Mesenchymal stem cell (in vitro differentiated cells and primary cell): ENCODE results near the gene CEP350.

ENCODE experiments used
- DNase-seq: peaks from one replicate; pipeline ENCODE4 v3.0.0-alpha.2; 2013
- H2AFZ ChIP-seq: one replicate; pipeline ENCODE4 v1.6.1; 2013; ENCODE audit warnings: low read depth, mild to moderate bottlenecking, control low read depth, inconsistent platforms, low read length, moderate library complexity
- H2AK5ac ChIP-seq: 2 replicates; pipeline ENCODE4 v1.6.1; 2013; ENCODE audit warnings: low read length, moderate library complexity, mild to moderate bottlenecking, inconsistent platforms; ENCODE audit not compliant: severe bottlenecking
- H2BK120ac ChIP-seq: one replicate; pipeline ENCODE4 v1.6.1; 2013; ENCODE audit warnings: low read depth, mild to moderate bottlenecking, inconsistent platforms, low read length, moderate library complexity
- H2BK12ac ChIP-seq, 2 experiments: one replicate each; pipeline ENCODE4 v1.6.1; 2013; ENCODE audit warnings: inconsistent platforms in 2 of 2, low read length in 2 of 2, mild to moderate bottlenecking in 2 of 2, moderate library complexity in 2 of 2, control low read depth in 1 of 2
- H2BK15ac ChIP-seq: one replicate; pipeline ENCODE4 v1.6.1; 2013; ENCODE audit warnings: mild to moderate bottlenecking, low read depth, inconsistent platforms; ENCODE audit not compliant: poor library complexity, severe bottlenecking
- H2BK5ac ChIP-seq: 2 replicates; pipeline ENCODE4 v1.6.1; 2013; ENCODE audit warnings: low read depth, mild to moderate bottlenecking, low read length, control low read depth, inconsistent platforms; ENCODE audit not compliant: poor library complexity, severe bottlenecking
- H3K14ac ChIP-seq, 2 experiments: one replicate each; pipeline ENCODE4 v1.6.1; 2013; ENCODE audit warnings: inconsistent platforms in 2 of 2, low read length in 2 of 2, control low read depth in 1 of 2, mild to moderate bottlenecking in 1 of 2, moderate library complexity in 1 of 2
- H3K18ac ChIP-seq, 2 experiments: one replicate each; pipeline ENCODE4 v1.6.1; 2013; ENCODE audit warnings: inconsistent platforms in 2 of 2, low read length in 2 of 2, control low read depth in 1 of 2, low read depth in 1 of 2, mild to moderate bottlenecking in 1 of 2
- H3K23ac ChIP-seq, 2 experiments: one replicate each; pipeline ENCODE4 v1.6.1; 2013; ENCODE audit warnings: inconsistent platforms in 2 of 2, low read length in 2 of 2, mild to moderate bottlenecking in 2 of 2, moderate library complexity in 2 of 2, control low read depth in 1 of 2
- H3K27ac ChIP-seq: 2 replicates; pipeline ENCODE4 v1.5.1; 2013; ENCODE audit warnings: mild to moderate bottlenecking, moderate library complexity, low read length, control low read depth, inconsistent platforms; ENCODE audit not compliant: poor library complexity, severe bottlenecking
- H3K27me3 ChIP-seq, 2 experiments: 2 replicates each; pipeline versions ENCODE4 v1.6.1 to v1.7.0; 2013; ENCODE audit warnings: low read length in 2 of 2, mild to moderate bottlenecking in 2 of 2, moderate library complexity in 2 of 2, control low read depth in 1 of 2, inconsistent platforms in 1 of 2; ENCODE audit not compliant: control insufficient read depth in 1 of 2, insufficient read depth in 1 of 2
- H3K36me3 ChIP-seq, 2 experiments: 2 replicates each; pipeline versions ENCODE4 v1.6.1 to v1.7.0; 2013; ENCODE audit warnings: low read length in 2 of 2, control low read depth in 1 of 2, inconsistent platforms in 1 of 2, low read depth in 1 of 2, mild to moderate bottlenecking in 1 of 2; ENCODE audit not compliant: insufficient read depth in 2 of 2, control insufficient read depth in 1 of 2
- H3K4ac ChIP-seq, 2 experiments: one replicate each; pipeline ENCODE4 v1.6.1; 2013; ENCODE audit warnings: inconsistent platforms in 2 of 2, low read length in 2 of 2, mild to moderate bottlenecking in 2 of 2, moderate library complexity in 2 of 2, control low read depth in 1 of 2, low read depth in 1 of 2
- H3K4me1 ChIP-seq: 2 replicates; pipeline ENCODE4 v1.6.1; 2013; ENCODE audit warnings: low read depth, low read length, control low read depth; ENCODE audit not compliant: control insufficient read depth, insufficient read depth
- H3K4me2 ChIP-seq: 2 replicates; pipeline ENCODE4 v1.6.1; 2013; ENCODE audit warnings: low read length, mild to moderate bottlenecking, inconsistent platforms; ENCODE audit not compliant: poor library complexity, severe bottlenecking
- H3K4me3 ChIP-seq, 2 experiments: 2 replicates each; pipeline versions ENCODE4 v1.5.1 to v1.7.0; 2013; ENCODE audit warnings: low read length in 2 of 2, mild to moderate bottlenecking in 2 of 2, control low read depth in 1 of 2, low read depth in 1 of 2; ENCODE audit not compliant: insufficient read depth in 1 of 2
- H3K79me1 ChIP-seq: replicated peaks from 2 replicates; pipeline ENCODE4 v1.6.1; 2013; ENCODE audit warnings: mild to moderate bottlenecking, control low read depth, low read length, inconsistent platforms; ENCODE audit not compliant: poor library complexity, severe bottlenecking
- H3K9ac ChIP-seq: 2 replicates; pipeline ENCODE4 v1.7.0; 2013; ENCODE audit warnings: mild to moderate bottlenecking, low read length, moderate library complexity
- H3K9me3 ChIP-seq: 2 replicates; pipeline ENCODE4 v1.7.0; 2013; ENCODE audit warnings: mild to moderate bottlenecking, low read length; ENCODE audit not compliant: control insufficient read depth
- H4K8ac ChIP-seq: one replicate; pipeline ENCODE4 v1.6.1; 2013; ENCODE audit warnings: inconsistent platforms, mild to moderate bottlenecking, low read length, moderate library complexity
- H4K91ac ChIP-seq: one replicate; pipeline ENCODE4 v1.6.1; 2013; ENCODE audit warnings: mild to moderate bottlenecking, low read length, inconsistent platforms
- WGBS: methylation state at CpG from one replicate; pipeline ENCODE4 v1.1.7; 2013; ENCODE audit warnings: mixed read lengths; 5-methylcytosine and 5-hydroxymethylcytosine counted together

CEP350 gene

DNA sequence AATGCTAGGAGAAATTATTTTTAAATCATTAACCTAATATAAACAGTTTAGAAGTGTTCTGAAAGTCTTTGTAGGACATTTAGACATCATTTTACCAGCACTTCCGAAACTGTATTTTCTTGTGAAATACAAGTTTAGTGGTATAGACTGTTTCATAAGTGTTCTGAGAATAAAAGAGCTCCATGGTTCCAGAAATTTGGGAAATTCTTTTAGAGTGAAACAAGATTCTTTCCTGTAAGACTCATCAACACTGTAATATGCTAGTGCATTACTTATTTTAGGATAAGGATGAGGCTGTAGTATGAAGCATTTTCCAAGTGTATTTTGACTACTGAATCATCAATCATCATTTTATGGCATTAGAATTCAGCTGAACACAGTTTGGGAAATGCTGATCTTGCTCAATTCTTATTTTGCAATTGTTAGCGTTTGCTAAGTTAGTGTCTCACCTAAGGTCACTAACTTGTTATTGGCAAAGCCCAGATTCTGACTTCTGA is 73.4 kb downstream of the CEP350 start:
- Histone ChIP-seq H2BK12ac (no peak overlapping the region), H4K8ac (no peak overlapping the region), H3K4ac (no peak overlapping the region), H2AFZ (no peak overlapping the region), H3K27me3 (no peaks in the 10 kb centered on the region), H3K18ac (no peak overlapping the region), H3K36me3 (peaks cover 3 to 52% of the 10 kb centered on the region in 2 experiments), H2AK5ac (no peak overlapping the region), H3K23ac (no peak overlapping the region), H3K4me2 (no peak overlapping the region), H3K9me3 (no peaks in the 10 kb centered on the region), H2BK120ac (no peak overlapping the region), H2BK5ac (no peak overlapping the region), H3K79me1 (peaks cover 4% of the 10 kb centered on the region), H3K14ac (no peak overlapping the region), H4K91ac (no peak overlapping the region), H3K4me3 (no peak overlapping the region), H2BK15ac (no peak overlapping the region), H3K4me1 (peaks cover 3% of the 10 kb centered on the region), H3K27ac (no peak overlapping the region), H3K9ac (peak overlapping the region; percentile 64)
- DNase-seq, result peak; percentile 40
- 67% methylated on average over 1 of the region's 2 CpGs for WGBS

DNA sequence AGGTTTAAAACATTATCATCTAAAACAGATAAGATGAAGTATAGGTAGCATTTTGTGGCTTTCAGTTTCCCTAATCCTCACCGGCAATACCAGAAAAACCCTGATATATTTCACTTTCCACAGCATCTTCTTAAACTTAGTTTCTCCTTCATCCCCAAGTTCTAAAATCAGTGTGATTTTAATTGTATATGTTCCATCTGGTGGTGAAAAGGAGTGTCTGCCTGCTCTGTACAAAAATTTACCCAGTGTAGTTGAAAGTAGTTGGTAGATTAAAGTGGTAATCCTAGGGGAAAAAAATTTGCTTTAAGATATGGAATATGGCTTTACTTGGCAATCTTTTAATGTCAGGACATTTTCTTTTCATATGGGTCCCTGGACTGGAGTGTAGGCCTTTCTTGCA is 74.3 kb downstream of the CEP350 start:
- no peak overlapping the region for H3K14ac ChIP-seq
- H2AK5ac ChIP-seq, result no peak overlapping the region
- H3K4me3 ChIP-seq, result no peak overlapping the region
- H3K36me3 ChIP-seq, result peaks cover 3 to 48% of the 10 kb centered on the region in 2 experiments
- H2BK15ac ChIP-seq, result no peak overlapping the region
- WGBS, result no CpG with 5 or more reads among the region's 1 CpG
- peaks cover 4% of the 10 kb centered on the region for H3K79me1 ChIP-seq
- H3K18ac ChIP-seq, result no peak overlapping the region
- H3K23ac ChIP-seq, result no peak overlapping the region
- H3K27me3 ChIP-seq, result no peaks in the 10 kb centered on the region
- H2BK5ac ChIP-seq, result no peak overlapping the region
- no peak overlapping the region for H2BK12ac ChIP-seq
- H2AFZ ChIP-seq, result no peak overlapping the region
- no peak for DNase-seq
- H3K4me1 ChIP-seq, result peaks cover 3% of the 10 kb centered on the region
- no peak overlapping the region for H3K9ac ChIP-seq
- H2BK120ac ChIP-seq, result no peak overlapping the region
- no peak overlapping the region for H3K4ac ChIP-seq
- H3K27ac ChIP-seq, result no peak overlapping the region
- no peak overlapping the region for H4K8ac ChIP-seq
- no peak overlapping the region for H3K4me2 ChIP-seq
- H4K91ac ChIP-seq, result no peak overlapping the region
- no peaks in the 10 kb centered on the region for H3K9me3 ChIP-seq

DNA sequence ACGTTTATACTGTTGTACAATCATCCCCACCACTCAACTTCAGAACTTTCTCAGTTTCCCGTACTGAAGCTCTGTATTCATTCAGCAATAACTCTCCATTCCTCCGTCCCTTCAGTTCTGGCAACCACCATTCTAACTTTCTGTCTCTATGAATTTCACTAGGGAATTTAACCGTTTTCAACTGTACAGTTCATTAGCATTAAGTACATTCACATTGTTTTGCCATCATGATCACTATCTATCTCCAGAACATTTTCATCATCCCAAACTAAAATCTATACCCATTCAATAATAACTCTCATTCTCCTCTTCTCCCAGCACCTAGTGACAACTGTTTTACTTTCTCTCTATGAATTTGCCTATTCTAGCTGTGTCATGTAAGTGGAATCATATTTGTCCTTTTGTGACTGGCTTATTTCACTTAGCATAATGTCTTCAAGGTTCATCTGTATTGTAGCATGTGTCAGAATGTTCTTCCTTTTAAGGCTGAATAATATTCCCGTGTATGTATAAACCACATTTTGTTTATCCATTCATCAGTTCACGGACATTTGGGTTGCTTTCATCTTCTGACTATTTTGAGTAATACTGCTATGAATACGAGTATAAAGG is 75.0 kb downstream of the CEP350 start:
- Histone ChIP-seq H2BK15ac (no peak overlapping the region), H3K36me3 (peaks cover 3 to 49% of the 10 kb centered on the region in 2 experiments), H3K18ac (no peak overlapping the region), H2AFZ (no peak overlapping the region), H3K4me3 (no peak overlapping the region), H3K9me3 (no peaks in the 10 kb centered on the region), H3K79me1 (peaks cover 4% of the 10 kb centered on the region), H3K14ac (no peak overlapping the region), H2AK5ac (no peak overlapping the region), H3K23ac (no peak overlapping the region), H3K27ac (no peak overlapping the region), H2BK120ac (no peak overlapping the region), H2BK5ac (no peak overlapping the region), H3K9ac (no peak overlapping the region), H3K27me3 (no peaks in the 10 kb centered on the region), H2BK12ac (no peak overlapping the region), H4K8ac (no peak overlapping the region), H3K4me1 (peaks cover 3% of the 10 kb centered on the region), H4K91ac (no peak overlapping the region), H3K4ac (no peak overlapping the region), H3K4me2 (no peak overlapping the region)
- DNase-seq, result no peak
- 71% methylated on average over 4 of the region's 7 CpGs for WGBS

DNA sequence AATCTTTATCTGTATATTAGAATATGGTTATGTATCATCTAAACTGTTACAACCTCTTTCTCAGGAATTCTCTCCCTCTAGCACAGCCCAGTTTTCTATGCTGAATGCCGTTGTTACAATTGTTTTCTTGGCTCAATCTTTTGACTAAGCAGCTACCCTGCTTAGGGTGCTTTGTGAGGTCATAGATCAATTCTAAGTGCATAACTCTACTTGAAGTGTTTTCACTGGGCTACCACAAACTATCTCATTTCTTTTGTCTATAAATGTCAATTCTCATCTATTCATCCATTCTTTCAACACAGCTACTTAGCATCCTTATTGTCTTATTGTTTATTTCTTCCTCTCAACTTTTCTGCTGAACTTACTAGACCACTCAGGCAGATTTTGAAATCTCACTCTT is 77.1 kb downstream of the CEP350 start:
- no peaks in the 10 kb centered on the region for H3K27me3 ChIP-seq
- no peak overlapping the region for H3K27ac ChIP-seq
- no peak overlapping the region for H3K4ac ChIP-seq
- WGBS, result 93% methylated on average over 1 of the region's 1 CpG
- no peak overlapping the region for H3K9ac ChIP-seq
- H2BK120ac ChIP-seq, result no peak overlapping the region
- H3K23ac ChIP-seq, result no peak overlapping the region
- peaks cover 0 to 54% of the 10 kb centered on the region in 2 experiments for H3K36me3 ChIP-seq
- H3K18ac ChIP-seq, result no peak overlapping the region
- no peak for DNase-seq
- H2AFZ ChIP-seq, result no peak overlapping the region
- H3K4me3 ChIP-seq, result no peak overlapping the region
- no peak overlapping the region for H2BK12ac ChIP-seq
- H2BK5ac ChIP-seq, result no peak overlapping the region
- peaks cover 2% of the 10 kb centered on the region for H3K79me1 ChIP-seq
- H2BK15ac ChIP-seq, result no peak overlapping the region
- H3K4me2 ChIP-seq, result no peak overlapping the region
- H3K9me3 ChIP-seq, result no peaks in the 10 kb centered on the region
- H3K4me1 ChIP-seq, result peaks cover 3% of the 10 kb centered on the region
- H2AK5ac ChIP-seq, result no peak overlapping the region
- H3K14ac ChIP-seq, result no peak overlapping the region
- H4K91ac ChIP-seq, result no peak overlapping the region
- H4K8ac ChIP-seq, result no peak overlapping the region
